G401 (cell line): Measurements from ENCODE around the gene GSTT2. TPM values are rescaled to one million over a fixed set of nuclear protein-coding genes. Genes with fewer than 3 reads are reported as not detected.
A peak's percentile ranks its signal among the peaks of the same experiment; 100 is the strongest.
"Not testable (repeated sequence)": the region's sequence is repeated elsewhere in the genome, so short reads cannot be mapped to it uniquely, and the experiment has no call there.

Experiments used
- DNase-seq: peaks from one replicate; pipeline ENCODE4 v3.0.0-alpha.2; 2015; ENCODE audit warnings: low spot score
- in situ Hi-C: cut with HindIII; loops from 2 replicates; pipeline ENCODE4 v1.10.0; 2016; ENCODE audit warnings: low sequenced_read_pairs, mixed read lengths
- total RNA-seq: library from RNA; depleted of rRNA; stranded (reverse); fragments of >200 nt; shearing (Covaris generic); gene quantifications from 2 replicates; pipeline ENCODE4 v1.2.3, GENCODE V29; 2014; rRNA removed

Gene GSTT2
- not detected in 2 replicates for total RNA-seq

DNA sequence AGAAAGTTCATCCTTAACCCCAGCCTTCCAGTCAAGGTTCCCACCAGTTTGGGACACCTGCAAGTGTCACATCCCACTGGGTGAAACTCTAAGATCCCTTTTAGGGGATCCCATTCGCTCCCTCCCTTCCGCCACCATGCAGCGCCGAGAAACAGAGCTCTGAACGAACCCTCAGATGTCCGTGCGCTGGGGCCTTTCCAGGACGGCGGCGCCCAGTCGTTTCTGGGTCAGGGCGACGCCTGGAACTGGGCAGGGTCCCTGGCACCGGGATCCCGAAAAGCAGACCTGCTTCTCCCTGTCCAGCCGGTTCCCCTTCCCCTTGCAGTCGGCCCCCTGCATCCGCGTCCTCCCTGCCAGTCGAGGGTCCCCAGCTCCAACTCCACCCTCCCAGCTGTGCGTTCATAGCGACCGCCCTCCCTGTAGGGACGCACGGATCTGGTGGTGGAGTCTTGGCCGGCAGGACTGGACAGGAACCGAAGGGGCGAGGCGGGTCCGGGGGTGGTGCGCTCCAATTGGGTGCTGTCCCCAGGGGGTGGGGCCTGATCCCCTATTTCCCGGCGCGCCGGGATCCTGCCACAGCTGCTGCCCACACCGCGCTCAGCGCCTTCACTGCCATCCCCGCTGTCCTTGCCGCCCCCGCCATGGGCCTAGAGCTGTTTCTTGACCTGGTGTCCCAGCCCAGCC, at the start of gene GSTT2:
Gene GSTT2 (plus strand): TSS at position 578 of the 684 bp plus-strand sequence.
- in situ Hi-C loops, DNase-seq: not testable (repeated sequence)

DNA sequence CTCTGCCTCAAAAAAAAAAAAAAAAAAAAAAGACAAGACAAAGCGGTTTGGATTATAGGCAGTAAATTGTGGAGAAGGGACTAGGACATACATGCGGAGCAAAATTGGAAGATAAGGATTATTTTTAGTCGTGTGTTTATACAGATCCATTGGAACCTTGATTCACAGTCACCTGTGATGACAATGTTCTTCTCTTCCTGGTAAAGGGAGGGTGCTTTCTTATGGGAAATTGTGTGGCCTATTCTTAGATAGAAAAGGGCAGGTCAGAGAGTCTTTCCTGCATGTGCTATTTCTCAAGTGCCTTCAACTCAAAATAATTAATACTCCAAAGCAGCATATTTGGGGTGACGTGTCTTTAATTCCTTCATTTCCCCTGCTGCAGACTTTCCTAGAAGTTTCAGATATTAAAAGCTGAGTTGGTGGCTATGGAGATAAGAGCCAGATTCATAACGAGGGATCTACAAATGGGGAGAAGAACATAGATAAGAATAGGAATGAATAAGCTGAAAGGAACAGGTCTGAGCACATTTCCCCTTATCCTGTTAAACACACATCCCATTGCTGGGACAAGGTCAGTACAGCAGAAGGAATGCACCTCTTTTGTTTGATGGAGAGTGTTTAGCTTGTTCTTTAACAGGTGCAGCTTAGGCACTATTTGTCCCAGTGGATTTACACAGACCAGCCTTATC, 41.5 kb upstream of the GSTT2 start:
- in situ Hi-C loops = no loop called here
- DNase-seq = no peak

DNA sequence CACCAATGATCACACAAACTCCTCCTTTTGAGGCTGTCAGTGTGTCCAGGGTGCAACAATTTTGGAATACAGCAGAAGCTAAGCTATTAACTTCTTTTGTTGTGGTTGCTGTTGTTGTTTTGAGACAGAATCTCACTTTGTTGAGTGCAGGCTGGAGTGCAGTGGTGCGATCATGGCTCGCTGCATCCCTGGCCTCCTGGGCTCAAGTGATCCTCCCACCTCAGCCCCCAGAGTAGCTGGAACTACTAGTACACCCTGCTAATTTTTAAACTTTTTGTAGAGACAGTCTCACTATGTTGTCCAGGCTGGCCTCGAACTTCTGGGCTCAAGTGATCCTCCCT, 40.9 kb upstream of the GSTT2 start:
- in situ Hi-C loops = no loop called here
- DNase-seq = no peak

DNA sequence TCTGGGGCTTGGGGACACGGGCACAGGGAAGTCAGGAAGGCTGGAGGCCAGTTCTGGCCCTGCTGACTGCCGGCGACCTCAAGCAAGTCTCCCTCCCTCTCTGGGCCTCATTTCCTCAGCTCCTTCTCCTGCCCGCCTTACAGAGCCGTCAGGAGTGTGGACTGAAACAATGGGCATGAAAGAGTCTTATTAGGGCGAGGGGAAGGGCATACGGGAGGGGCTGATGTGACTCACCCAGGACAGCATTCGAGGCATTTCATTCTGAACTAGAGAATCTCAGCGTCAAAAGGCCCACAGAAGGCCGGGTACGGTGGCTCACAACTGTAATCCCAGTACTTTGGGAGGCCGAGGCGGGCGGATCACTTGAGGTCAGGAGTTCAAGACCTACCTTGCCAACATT, 39.8 kb upstream of the GSTT2 start:
- in situ Hi-C loops, DNase-seq: not testable (repeated sequence)

DNA sequence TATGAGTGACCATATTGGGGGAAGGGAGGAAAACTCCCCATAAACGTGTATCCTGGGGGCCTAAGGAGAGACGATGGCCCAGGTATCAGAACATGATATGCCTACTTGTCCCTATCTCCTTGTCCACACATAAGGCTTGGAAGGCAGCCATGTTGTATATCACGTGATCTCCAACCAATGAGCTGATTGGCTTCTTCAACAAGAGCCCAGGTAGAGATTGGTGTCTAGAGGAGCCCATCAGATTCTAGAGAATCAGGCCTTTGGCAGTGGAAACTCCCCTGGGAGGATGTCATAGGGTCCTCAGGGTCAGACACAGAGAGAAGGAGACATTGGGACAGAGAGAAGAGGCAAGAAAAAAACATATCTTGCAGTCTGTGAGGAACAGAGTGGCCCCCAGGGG, 32.5 kb upstream of the GSTT2 start:
- in situ Hi-C loops, DNase-seq: not testable (repeated sequence)

DNA sequence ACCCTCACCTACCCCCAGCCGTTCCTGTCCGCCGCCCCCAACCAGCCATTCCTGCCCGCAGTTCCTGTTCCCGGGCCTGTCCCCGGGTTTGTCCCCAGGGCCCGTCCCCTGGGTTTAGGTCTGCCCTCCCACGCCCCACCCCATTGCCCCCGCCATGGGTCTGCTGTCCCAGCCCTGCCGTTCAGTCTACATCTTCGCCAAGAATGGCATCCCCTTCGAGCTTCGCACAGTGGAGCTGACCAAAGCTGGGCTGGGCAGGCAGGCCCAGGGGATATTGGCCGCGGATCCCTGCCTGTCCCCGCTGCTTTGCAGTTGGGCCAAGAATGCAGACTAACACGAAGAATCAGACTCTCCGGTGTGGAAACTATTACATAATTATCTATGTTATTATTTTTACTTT, 30.2 kb upstream of the GSTT2 start:
- in situ Hi-C loops, DNase-seq: not testable (repeated sequence)

DNA sequence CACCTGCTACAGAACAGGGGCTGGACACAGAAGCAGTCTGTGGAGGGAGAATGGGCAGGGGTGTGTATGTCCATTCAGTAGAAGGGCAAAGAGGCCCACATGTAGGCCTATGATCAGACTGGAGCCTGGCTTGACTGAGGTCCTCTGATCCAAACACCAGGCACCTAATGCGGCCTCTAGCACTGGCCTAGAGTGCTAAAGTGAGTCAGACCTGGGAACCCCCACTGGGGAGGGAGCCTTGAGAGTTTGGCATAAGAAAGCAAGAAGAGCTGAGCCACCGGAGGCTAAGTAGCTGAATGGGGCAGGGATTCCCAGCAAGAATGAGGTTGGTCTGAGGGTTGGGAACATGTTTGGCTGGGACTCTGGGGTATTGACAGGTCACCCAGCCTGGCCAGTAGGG, 28.6 kb upstream of the GSTT2 start:
- DNase-seq, in situ Hi-C loops: not testable (repeated sequence)

DNA sequence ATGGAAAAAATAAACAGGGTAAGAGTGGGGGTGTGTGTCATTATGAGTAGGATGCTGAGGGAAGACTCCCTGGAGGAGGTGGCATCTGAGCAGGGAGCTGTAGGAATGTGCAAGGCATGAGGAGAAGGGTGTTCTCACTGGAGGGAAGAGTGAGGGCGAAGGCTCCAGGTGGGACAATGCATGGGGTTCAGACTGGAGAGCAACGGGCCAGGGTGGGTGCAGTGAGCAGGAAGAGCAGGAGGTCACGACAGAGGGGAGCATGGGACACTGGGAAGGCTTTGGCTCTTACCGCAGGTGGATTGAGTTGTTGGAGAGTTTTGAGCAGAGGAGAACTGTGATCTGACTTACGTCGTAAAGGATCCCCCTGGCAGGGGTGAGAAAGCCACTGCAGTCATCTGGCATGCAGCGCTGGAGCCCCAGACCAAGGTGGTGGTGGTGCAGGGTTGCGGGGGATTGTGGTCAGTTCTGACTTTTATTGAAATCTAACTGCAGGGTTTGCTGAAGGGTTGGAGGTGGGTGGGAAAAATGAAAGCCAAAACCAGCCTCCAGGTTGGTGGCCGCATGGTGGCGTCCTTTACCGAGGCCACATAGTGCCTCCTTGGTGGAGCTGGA, 27.0 kb upstream of the GSTT2 start:
- DNase-seq, in situ Hi-C loops: not testable (repeated sequence)

DNA sequence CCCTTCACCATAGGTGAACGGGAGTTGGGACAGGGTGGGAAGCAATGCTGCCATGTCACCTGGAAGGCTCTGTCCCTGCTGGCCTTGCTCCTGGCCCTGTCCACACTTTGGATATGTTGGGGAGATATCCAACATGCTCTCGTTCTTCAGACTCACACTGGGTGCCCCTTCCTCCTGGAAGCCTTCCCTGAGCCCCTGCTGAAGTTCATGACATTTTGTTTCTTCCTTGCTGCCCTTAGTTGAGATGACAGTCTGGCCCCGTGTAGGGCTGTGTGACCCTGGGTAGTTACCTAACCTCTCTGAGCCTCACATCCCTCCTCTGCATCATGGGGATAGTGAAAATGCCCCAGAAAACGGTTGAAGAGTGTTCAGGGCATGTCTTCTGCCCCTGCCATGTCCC, 26.4 kb upstream of the GSTT2 start:
- DNase-seq, in situ Hi-C loops: not testable (repeated sequence)

DNA sequence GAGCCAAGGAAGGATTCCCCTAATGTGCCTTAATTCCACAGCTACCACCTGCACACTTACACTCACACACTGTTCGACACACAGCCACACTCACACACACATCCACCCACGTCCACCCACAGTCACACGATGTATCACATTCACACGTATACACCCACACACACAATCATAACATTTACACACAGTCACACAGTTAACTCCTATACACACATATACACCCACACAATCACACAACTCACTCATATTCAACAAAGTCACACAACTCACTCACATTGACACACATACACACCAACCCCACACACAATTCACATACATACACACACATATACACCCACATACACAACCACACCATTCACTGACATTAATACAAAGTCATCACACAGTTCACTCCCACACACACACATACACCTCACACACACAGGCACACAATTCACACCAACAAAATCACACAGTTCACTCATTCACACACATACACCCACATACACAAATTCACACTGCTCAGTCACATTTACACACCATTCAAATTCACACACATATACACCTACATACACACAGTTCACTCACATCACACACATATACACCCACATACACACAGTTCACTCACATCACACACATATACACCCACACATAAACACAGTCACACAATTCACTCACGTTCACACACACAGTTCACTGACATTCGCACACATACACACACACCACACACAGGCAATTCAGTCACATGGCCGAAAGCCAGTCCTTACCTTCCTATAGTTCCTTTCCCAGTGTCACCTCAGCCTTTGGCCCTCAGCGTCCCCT, 25.5 kb upstream of the GSTT2 start:
- in situ Hi-C loops, DNase-seq: not testable (repeated sequence)

DNA sequence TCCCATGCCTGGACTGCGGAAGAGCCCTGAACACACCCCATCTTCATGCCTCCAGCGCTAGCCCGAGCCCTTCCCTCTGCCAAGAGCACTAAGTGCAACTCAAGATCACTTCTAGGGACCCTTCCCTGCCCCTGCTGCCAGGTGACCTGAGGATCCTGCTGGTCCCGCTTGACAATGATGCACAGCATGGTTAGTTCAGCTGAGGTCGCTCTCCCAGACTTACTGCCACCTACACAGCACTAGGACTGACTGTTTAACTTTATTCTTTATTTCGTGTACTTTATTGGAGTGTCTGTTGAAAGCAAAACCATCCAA, 25.0 kb upstream of the GSTT2 start:
- in situ Hi-C loops, DNase-seq: not testable (repeated sequence)

DNA sequence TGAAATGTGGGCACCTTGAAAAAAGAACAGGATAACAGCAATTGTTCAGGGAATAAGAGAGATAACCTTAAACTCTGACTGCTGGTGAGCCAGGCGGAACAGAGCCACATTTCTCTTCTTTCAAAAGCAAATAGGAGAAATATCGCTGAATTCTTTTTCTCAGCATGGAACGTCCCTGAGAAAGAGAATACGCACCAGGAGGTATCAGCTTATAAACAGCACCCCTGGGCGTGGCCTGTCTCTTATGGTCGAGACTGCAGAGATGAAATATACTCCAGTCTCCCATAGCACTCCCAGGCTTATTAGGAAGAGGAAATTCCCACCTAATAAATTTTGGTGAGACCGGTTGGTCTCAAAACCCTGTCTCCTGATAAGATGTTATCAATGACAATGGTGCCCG, 24.0 kb upstream of the GSTT2 start:
- in situ Hi-C loops, DNase-seq: not testable (repeated sequence)

DNA sequence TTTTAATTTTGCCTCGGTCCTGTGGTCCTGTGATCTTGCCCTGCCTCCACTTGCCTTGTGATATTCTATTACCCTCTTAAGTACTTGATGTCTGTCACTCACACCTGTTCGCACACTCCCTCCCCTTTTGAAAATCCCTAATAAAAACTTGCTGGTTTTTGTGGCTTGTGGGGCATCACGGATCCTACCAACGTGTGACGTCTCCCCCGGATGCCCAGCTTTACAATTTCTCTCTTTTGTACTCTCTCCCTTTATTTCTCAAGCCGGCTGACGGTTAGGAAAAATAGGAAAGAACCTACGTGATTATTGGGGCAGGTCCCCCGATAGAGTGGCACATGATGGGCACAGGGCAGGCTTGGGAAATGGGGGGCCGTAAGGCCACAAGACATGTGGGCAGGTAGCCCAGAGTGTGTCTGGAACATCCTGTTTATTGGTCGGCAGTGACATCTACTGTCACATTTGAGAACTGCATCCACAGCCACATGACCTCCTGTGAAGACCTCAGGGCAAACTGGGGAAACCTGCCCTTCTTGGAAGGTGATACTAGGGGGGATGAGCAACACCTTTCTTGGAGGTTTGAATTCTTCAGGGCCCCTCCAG, 23.5 kb upstream of the GSTT2 start:
- peak; percentile 85 for DNase-seq
- in situ Hi-C loops = not testable (repeated sequence)

DNA sequence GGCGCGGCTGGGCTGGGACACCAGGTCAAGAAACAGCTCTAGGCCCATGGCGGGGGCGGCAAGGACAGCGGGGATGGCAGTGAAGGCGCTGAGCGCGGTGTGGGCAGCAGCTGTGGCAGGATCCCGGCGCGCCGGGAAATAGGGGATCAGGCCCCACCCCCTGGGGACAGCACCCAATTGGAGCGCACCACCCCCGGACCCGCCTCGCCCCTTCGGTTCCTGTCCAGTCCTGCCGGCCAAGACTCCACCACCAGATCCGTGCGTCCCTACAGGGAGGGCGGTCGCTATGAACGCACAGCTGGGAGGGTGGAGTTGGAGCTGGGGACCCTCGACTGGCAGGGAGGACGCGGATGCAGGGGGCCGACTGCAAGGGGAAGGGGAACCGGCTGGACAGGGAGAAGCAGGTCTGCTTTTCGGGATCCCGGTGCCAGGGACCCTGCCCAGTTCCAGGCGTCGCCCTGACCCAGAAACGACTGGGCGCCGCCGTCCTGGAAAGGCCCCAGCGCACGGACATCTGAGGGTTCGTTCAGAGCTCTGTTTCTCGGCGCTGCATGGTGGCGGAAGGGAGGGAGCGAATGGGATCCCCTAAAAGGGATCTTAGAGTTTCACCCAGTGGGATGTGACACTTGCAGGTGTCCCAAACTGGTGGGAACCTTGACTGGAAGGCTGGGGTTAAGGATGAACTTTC, 18.7 kb upstream of the GSTT2 start, which contains the start of gene GSTT2B:
Gene GSTT2B (minus strand): TSS at position 112 of the 688 bp plus-strand sequence. CDS start 64 bp downstream, at position 48.
- in situ Hi-C loops = not testable (repeated sequence)

DNA sequence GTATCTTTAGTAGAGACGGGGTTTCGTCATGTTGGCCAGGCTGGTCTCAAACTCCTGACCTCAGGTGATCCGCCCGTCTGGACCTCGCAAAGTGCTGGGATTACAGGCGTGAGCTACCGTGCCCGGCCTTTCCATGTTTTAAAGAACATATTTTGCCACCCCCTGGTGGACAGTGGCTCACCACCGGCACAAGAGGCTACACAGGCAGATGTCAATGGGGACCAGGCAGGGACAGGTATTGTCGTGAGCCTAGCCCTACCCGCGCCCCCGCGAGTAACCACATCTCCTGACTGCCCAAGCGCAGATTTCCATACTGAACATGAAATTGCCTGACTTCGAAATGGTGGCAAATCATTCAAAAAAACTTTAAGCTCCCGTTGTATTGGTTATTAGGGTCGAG, 13.8 kb upstream of the GSTT2 start:
- in situ Hi-C loops, DNase-seq: not testable (repeated sequence)

More for the DNA sequence above, 18.7 kb upstream of the GSTT2 start, which contains the start of gene GSTT2B:
- not testable (repeated sequence) for DNase-seq

DNA sequence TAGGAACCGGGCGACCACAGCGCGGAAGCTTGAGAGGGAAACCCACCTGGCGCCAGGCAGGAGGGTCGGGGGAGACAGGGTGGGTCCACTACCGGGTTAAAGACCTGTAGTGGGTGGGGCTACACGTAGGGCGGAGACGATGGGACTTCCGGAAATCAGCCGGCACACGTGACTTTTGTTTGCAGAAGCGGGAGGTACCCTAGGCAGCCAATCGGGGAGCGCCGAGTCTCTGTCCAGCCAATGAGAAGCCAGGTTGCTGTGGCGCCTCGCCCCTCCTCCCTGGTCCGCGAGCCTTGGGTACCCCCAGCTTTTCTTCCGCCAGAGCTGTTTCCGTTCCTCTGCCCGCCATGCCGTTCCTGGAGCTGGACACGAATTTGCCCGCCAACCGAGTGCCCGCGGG, 13.4 kb upstream of the GSTT2 start, which contains the start of gene DDTL:
Gene DDTL (plus strand): TSS at position 321 of the 400 bp plus-strand sequence. CDS start 27 bp downstream, at position 348.
- in situ Hi-C loops, DNase-seq: not testable (repeated sequence)

DNA sequence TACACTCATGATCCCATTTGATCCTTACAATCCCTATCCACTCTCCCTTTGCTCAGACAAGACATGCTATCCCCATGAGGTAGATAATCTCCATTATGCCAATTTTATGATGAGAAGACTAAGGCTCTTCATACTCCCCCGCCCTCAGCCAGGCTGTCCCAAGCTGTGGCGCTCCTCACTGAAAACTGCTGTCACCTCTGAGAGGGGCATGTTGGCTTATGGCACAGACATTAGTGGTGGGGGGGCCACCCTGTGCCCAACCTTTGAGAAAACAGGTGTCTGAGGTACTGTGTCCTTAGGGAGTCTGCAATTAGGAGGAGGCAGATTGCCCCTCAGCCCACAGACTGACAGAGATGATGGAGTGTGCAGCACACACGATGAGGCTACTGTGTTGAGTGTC, 10.9 kb upstream of the GSTT2 start:
- in situ Hi-C loops = no loop called here
- no peak for DNase-seq

DNA sequence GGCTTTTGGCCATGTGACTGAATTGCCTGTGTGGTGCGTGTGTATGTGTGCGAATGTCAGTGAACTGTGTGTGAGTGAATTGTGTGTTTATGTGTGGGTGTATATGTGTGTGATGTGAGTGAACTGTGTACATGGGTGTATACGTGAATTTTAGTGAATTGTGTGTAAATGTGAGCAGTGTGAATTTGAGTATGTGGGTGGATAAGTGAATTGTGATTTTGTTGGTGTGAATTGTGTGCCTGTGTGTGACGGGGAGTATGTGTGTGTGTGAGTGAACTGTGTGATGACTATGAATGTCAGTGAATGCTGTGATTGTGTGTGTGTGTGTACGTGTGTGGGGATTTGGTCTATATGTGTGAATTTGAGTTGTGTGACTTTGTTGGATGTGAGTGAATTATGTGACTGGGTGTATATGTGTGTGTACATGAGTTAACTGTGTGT, 9.7 kb upstream of the GSTT2 start:
- in situ Hi-C loops = no loop called here
- no peak for DNase-seq
